NCI-H748 (cell line): ENCODE data around the gene PTPRN2.

Source experiments
- DNase-seq: peaks from one replicate; lab custom pipeline; 2025; ENCODE audit not compliant: unreplicated experiment; lab: John Stamatoyannopoulos, UW

PTPRN2 gene

GRCh38 chr7:158133057-158133456 lies 454.6 kb downstream of the PTPRN2 start:
- DNase-seq = no peak

GRCh38 chr7:158130023-158130409 lies 457.6 kb downstream of the PTPRN2 start:
- no peak for DNase-seq

GRCh38 chr7:158129037-158130022 lies 458.3 kb downstream of the PTPRN2 start:
- DNase-seq = no peak

GRCh38 chr7:158128572-158128971 lies 459.1 kb downstream of the PTPRN2 start:
- no peak for DNase-seq

- no peak for DNase-seq
These were observed 460.4 kb downstream of the PTPRN2 start for GRCh38 chr7:158127241-158127640.

DNA sequence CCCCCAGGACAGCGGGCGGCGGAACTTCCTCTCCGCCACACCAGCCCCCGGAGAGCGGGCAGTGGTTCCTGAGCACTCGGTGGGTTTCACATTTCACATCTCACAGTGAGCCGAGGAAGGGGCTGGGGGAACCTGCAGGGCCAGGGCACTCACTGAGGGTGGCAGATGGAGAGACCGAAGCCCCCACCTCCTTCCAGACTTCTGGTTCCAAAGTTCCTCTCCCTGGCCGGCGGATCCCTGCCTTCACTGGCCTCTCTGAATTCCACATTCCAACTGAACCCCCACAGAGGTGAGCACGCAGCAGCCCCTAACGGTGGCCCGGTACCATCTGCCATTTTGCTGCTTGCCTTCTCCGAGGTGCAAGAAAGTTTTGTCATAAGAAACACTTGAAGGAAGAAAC lies 461.0 kb downstream of the PTPRN2 start:
- DNase-seq = no peak

DNA sequence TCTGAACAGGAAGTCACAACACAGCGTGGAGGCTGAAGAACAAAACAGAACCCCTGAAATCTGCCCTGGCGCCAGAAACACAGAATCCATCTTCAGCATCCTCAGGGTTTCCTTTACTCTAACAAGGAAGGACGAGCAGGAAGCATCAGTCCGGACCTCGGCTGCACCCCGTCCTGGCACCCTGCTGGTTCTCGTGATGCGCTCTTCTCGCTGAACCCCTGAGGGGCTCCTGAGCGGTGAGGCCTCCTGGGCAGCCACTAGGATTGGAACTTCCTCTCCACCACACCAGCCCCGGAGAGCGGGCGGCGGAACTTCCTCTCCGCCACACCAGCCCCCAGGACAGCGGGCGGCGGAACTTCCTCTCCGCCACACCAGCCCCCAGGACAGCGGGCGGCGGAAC lies 461.9 kb downstream of the PTPRN2 start:
- DNase-seq = no peak

DNA sequence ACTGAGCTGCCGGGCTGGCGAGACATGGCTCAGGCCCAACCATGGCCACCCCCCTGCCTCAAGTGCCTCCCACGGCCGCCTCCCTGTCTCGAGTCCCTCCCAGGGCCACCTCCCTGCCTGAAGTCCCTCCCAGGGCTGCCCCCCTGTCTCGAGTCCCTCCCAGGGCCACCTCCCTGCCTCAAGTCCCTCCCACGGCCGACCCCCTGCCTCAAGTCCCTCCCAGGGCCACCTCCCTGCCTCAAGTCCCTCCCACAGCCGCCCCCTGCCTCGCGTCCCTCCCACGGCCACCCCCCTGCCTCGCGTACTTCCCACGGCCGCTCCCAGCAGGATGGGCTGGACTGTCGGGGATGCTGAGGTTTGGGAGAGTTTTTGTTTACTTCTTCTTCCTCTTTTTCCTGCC lies 462.5 kb downstream of the PTPRN2 start:
- no peak for DNase-seq

DNA sequence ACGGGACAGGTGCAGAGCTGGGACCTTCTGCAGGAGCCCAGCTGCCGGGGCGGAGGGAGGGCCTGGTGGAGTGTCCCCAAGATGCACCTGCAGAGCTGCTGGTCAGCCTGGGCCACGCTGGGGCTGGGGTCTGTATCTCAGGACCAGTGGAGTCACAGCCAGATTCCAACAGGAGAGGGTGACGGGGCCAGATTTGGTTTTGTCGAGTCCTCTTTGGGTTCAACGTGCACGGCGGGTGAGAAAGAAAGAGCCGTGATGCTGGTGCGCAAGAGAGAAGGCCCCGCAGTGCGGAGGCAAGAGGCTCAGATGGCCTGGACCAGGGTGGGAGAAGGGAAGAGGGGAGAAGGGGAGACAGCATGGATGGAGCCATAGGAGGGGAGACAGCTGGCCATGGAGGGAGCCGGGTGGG lies 462.9 kb downstream of the PTPRN2 start:
- no peak for DNase-seq

DNA sequence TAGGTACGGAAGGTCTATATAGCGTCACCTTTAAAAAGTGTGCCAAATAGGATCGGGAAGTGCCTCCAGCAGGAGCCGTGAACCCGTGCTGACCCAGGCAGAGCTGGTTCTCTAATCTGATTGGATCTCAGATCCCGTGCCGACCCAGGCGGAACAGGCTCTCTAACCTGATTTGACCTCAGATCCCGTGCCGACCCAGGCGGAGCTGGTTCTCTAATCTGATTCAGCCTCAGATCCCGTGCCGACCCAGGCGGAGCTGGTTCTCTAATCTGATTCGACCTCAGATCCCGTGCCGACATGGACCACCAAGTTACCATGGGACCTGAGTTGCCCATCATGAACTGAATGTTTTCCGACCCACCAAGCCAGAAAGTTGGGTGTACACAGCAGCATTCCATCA lies 463.9 kb downstream of the PTPRN2 start:
- DNase-seq = no peak

DNA sequence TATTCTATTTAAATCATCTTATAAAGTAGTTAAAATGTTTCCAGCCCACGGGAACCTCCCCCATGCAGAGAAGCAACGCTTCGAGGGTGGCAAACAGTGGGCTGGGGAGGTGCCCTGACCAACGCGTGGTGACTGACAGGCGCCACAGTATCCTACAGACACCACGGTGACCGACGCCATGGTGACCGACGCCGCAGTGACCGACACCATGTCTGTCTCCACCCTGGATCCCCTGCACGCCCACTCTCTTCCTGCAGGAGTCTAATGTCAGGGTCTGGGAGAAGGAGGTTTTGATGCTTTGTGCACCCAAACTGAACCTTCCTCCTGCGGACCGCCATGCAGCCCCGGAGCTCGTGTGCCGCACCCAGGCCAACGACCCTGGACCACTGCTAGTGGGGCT lies 464.4 kb downstream of the PTPRN2 start:
- DNase-seq = no peak

- no peak for DNase-seq
These were observed 466.1 kb downstream of the PTPRN2 start for GRCh38 chr7:158121441-158122045.

- DNase-seq = no peak
These were observed 466.9 kb downstream of the PTPRN2 start for GRCh38 chr7:158120716-158121115.

GRCh38 chr7:158120316-158120715 lies 467.3 kb downstream of the PTPRN2 start:
- DNase-seq = no peak

DNA sequence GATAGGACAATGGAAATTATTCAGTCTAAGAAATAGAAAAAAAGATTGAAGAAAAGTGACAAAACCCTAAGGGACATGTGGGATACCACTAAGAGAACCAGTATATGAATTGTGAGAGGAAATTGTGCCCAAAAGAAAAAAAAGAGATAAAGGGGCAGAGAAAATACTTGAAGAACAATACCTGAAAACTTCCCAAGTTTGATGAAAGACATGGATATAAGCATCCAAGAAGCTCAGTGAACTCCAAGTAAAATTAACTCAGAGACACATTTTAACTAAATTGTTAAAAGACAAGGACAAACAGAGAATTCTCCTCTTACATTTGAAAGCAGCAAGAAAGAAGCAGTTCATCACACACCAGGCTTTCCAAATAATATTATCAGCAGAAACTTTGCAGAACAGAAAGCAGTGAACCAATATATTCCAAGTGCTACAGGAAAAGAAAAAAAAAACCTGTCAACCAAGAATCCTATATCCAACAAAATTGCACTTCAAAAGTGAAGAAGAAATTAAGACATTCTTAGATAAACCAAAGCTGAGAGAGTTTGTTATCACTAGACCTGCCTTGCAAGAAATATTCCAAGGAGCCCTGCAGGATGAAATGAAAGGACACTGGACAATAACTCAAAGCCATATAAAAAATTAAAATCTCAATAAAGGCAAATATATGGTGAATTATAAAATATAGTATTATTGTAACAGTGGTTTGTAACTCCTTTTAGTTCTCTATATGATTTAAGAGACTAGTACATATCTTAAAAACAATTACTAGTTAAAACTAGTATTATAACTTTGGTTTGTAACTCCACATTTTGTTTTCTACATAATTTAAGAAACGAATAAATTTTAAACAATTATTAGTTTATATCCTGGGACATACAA lies 470.0 kb downstream of the PTPRN2 start:
- DNase-seq = no peak

DNA sequence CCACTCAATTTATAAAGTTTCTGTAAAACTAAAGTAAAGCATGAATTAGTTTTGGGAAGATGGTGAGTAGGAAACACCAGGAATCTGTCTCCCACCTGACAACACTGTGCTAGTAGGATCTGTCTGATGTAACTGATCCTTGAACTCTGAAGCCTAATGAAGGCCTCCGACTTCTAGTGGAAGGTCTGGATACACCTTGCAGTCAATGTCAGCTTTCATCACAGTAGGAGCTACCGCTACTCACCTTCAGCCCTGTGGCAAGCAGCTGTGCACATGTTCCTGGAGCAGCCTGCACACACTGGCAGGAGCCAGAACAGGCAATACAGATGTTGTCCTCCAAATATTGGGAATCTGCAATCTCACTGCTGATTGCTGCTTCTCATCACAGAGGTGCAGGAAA lies 471.4 kb downstream of the PTPRN2 start:
- no peak for DNase-seq

DNA sequence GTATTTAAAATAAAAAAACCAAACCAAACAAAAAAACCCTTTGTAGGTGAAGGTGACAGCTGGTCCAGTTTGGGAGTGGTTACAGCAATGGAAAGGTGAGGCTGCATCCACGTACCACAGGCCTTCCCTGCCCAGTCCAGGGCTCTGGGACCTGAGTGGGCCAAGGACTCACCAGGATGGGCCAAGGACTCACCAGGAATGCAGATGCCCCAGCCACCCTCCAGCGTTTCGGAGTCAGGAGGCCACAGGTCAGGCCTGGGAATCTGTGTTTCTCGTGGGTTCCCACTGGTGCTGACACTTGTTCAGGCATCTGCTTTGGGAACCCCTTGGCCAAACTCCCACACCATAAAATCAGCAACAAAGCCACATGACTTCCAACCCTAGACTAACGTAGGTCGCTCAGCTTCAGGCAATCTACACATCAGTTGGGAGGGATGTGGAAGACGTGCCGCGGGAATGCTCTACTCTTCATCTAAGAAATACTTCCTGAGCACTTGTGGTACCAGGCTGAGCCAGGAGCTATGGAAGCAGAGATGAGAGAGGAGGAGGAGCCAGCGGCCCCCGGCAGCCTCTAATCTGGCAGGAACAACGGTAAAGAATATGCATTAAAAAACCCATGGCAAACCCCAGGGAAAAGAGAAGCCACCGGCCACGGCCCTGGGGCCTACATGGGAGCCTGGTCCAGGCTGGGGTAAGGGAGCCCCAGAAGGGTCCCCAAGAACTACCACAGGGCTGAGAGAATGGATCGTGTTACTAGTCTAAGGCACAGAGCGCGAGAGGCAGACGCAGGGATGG lies 473.4 kb downstream of the PTPRN2 start:
- no peak for DNase-seq

DNA sequence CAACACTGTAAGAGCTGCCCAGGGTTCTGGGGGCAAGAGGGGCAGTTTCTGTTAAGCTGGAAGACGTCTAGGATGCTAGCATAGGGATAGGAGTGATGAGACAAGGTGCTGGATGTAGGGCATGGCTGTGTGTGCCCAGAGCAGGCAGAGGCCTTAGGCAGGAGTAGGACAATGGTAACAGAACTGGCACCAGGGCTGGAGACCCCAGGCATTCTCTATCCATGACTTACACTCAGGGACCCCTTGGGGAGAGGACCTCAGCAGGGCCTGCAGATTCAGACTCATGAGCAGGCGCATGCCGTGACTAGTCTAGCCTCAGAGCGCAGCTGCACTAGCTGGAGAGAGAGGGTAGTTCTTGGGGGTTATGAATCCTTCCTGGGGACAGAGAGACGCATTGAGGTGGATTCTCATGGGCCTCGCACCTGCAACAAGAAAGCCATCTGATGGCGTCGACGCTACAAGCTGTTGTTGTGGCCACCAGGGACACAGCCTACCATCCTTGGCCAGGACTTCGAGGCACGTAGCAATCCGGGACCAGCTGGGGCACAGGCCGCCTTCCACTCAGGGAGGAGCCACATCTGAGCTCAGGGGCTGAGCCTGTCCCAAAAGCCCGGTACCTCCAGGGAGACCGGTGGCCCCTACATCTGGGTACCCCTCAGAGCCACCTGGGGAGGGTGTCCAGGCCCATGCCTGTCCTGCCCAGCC lies 474.1 kb downstream of the PTPRN2 start:
- no peak for DNase-seq

- DNase-seq = no peak
These were observed 474.9 kb downstream of the PTPRN2 start for GRCh38 chr7:158112571-158113320.
